HFFc6 (cell line): ENCODE measurements around the gene GRB2. TPM values are rescaled to one million over a fixed set of nuclear protein-coding genes. Genes with fewer than 3 reads are reported as not detected.

Experiments used
- DNase-seq: peaks from one replicate; pipeline ENCODE4 v3.0.0-alpha.2; 2018
- H3K27ac Mint-ChIP-seq: 2 replicates; pipeline ENCODE4 v1.8.0; 2020; ENCODE audit warnings: mild to moderate bottlenecking, mixed read lengths
- H3K27me3 Mint-ChIP-seq: 2 replicates; pipeline ENCODE4 v1.8.0; 2021; ENCODE audit warnings: mild to moderate bottlenecking, moderate library complexity, mixed read lengths; ENCODE audit not compliant: insufficient read depth
- H3K36me3 Mint-ChIP-seq: 2 replicates; pipeline ENCODE4 v1.8.0; 2021; ENCODE audit warnings: low read depth, mixed read lengths
- H3K4me1 Mint-ChIP-seq: 2 replicates; pipeline ENCODE4 v1.8.0; 2020; ENCODE audit warnings: low read depth, mixed read lengths
- H3K4me3 Mint-ChIP-seq: 2 replicates; pipeline ENCODE4 v1.8.0; 2020; ENCODE audit warnings: mild to moderate bottlenecking, moderate library complexity, mixed read lengths
- H3K9me3 Mint-ChIP-seq: 2 replicates; pipeline ENCODE4 v1.8.0; 2020; ENCODE audit warnings: mild to moderate bottlenecking, mixed read lengths
- total RNA-seq, 6 experiments: library from RNA; stranded (reverse); fragmentation: NEBNext Ultra II Directional; extraction: Animal tissue kit (Norgen Biotek cat#: 25700); gene quantifications; 2 replicates in 1 of 6; 3 replicates in 5 of 6; pipeline ENCODE4 v1.2.3, GENCODE V29; 2021
- TF ChIP-seq, protein P1 (sequence below): fragments of 200-600 bp; sonication (generic); IDR thresholded peaks from 2 replicates; pipeline ENCODE4 v1.5.0; 2021; ENCODE audit warnings: antibody characterized with exemption, mild to moderate bottlenecking

The GRB2 gene
- total RNA-seq, 6 experiments from 2014 or later: 104 to 138 (median 116) TPM

DNA sequence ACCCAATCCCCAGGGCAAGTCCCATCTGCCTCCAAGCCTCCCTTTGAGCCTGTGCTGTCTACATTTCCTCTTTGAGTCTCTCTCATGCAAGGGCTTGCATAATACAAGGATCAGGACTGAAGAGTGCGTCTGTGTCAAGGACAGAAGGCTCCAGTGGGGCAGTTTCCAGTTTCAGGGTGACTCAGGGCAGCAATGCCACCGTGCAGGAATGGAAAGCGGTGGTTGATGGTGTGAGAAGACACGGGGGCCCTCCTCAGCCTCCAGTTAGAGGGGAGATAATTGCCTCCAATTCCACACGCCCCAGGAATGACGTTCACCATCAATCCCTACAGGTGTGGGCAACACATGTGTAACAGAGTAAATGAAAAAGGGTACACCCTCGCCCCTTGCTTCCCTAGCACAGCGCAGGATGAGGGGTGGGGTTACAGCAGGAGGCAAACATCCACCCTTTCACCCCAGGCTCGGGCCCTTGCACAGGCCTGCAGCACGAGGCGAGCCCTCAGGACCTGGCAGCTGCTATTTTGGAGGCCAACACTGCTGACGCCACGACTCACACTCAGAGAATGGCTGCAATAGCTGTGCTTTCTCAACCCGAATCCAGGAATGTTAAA is 91.4 kb downstream of the GRB2 start:
- Mint-ChIP-seq H3K27ac (no peak overlapping the region; the same call in 1 of the 2 replicates), H3K36me3 (no peaks in the 10 kb centered on the region), H3K9me3 (no peaks in the 10 kb centered on the region), H3K27me3 (peaks cover 5% of the 10 kb centered on the region), H3K4me3 (no peak overlapping the region), H3K4me1 (no peaks in the 10 kb centered on the region)
- DNase-seq: no peak
- TF ChIP-seq, protein P1, sequence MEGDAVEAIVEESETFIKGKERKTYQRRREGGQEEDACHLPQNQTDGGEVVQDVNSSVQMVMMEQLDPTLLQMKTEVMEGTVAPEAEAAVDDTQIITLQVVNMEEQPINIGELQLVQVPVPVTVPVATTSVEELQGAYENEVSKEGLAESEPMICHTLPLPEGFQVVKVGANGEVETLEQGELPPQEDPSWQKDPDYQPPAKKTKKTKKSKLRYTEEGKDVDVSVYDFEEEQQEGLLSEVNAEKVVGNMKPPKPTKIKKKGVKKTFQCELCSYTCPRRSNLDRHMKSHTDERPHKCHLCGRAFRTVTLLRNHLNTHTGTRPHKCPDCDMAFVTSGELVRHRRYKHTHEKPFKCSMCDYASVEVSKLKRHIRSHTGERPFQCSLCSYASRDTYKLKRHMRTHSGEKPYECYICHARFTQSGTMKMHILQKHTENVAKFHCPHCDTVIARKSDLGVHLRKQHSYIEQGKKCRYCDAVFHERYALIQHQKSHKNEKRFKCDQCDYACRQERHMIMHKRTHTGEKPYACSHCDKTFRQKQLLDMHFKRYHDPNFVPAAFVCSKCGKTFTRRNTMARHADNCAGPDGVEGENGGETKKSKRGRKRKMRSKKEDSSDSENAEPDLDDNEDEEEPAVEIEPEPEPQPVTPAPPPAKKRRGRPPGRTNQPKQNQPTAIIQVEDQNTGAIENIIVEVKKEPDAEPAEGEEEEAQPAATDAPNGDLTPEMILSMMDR: no peak

DNA sequence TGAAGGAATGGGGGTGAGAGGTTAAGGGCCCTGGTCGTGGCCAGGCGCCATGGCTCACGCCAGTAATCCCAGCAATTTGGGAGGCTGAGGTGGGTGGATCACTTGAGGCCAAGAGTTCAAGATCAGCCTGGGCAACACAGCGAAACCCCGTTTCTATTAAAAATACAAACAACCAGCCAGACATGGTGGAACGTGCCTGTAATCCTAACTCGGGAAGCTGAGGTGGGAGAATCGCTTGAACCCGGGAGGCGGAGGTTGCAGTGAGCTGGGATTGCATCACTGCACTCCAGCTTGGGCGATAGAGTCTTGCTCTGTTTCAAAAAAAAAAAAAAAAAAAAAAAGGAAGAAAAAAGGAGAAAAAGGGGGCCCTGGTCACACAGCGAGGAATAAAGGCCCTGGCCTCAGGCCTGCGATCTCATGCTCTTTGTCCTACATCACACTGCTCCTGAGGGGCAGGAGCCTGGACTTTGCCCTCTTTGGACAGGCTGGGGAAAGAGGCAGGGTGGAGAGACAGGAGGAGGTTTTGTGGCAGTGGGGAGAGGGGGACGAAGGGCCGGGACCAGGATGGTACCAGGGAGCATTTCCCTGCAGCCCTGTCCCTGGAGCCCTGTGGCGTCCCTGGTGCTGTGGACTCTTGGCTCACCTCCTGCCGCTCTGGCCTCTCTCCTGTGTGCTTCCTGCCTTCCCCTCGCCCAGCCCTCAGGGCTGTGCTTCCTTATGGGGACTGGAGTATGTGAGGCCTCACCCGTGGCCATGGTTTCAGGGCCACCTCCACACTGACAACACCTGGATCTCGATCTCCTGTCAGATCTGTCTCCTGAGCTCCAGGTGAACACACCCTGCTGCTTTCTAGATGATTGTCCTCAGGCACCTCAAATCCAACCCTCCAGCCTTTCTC is 96.5 kb downstream of the GRB2 start:
- H3K4me1 Mint-ChIP-seq: no peaks in the 10 kb centered on the region
- no peak overlapping the region for H3K27ac Mint-ChIP-seq

DNA sequence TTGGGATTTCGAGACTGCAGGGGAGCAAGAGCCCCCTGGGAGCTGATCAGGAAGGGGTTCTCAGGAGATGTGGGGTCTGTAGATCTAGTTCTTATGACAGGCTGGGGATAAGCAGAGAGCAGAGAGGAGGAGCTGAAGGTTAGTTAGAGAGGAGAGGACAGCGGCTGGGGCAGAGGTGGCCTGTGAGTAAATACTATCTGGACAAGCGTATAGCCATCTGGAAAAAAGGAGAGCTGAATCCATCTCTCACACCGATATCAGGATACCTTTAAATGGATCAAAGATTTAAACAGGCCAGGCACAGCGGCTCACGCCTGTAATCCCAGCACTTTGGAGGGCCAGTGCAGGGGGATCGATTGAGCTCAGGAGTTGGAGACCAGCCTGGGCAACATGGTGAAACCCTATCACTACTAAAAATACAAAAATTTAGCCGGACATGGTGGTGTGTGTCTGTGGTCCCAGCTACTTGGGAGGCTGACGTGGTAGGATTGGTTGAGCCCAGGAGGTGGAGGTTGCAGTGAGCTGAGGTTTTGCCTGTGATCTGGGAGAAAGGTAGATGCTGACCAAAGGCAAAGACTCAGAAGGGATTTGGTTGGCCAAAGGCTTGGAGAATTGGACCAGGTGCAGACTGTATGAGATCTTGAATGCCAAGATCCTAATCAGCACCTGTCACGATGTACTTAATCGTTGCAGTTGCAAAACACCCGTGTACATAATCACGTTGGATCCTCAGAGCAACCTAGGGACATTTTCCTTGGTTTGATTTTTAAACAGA is 97.3 kb downstream of the GRB2 start:
- Mint-ChIP-seq H3K27me3 (peaks cover 3% of the 10 kb centered on the region), H3K27ac (no peak overlapping the region), H3K36me3 (no peaks in the 10 kb centered on the region), H3K4me3 (no peak overlapping the region), H3K4me1 (no peaks in the 10 kb centered on the region), H3K9me3 (no peaks in the 10 kb centered on the region)
- TF ChIP-seq, protein P1: no peak
- no peak for DNase-seq

More for the DNA sequence above, 96.5 kb downstream of the GRB2 start:
- no peaks in the 10 kb centered on the region for H3K9me3 Mint-ChIP-seq
- peaks cover 5% of the 10 kb centered on the region for H3K27me3 Mint-ChIP-seq
- no peaks in the 10 kb centered on the region for H3K36me3 Mint-ChIP-seq
- H3K4me3 Mint-ChIP-seq: no peak overlapping the region
- TF ChIP-seq, protein P1: no peak
- no peak for DNase-seq

DNA sequence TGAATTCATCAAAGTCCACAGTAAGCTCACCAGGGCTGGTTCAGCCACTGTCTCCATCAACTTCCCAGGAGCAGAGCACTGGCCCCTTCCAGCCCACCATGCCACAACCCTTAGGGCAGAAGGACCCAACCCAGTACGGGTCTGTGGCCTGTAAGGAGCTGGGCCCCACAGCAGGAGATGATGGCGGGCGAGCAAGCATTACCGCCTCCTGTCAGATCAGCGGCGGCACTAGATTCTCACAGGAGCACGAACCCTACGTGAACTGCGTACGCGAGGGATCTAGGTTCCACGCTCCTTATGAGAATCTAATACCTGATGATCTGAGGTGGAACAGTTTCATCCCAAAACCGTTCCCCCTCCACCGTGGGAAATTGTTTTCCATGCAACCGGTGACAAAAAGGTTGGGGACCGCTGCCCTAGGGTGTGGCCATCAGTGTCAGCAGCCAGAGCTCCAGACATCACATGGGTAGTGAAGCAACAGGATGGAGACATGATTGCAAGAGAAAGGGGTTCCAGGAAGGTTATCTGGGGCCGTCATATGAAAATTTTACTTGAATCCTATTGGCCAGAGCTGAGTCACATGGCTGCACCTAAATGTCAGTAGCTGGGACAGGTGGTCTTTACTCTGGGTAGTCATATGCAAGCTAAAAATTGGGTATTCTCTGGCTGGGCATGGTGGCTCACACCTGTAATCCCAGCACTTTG is 103.8 kb downstream of the GRB2 start:
- Mint-ChIP-seq H3K27ac (no peak overlapping the region), H3K4me1 (no peaks in the 10 kb centered on the region), H3K27me3 (no peaks in the 10 kb centered on the region; the same call in 1 of the 2 replicates), H3K36me3 (no peaks in the 10 kb centered on the region; the same call in 1 of the 2 replicates), H3K9me3 (no peaks in the 10 kb centered on the region), H3K4me3 (no peak overlapping the region)
- DNase-seq: no peak
- TF ChIP-seq, protein P1: no peak

DNA sequence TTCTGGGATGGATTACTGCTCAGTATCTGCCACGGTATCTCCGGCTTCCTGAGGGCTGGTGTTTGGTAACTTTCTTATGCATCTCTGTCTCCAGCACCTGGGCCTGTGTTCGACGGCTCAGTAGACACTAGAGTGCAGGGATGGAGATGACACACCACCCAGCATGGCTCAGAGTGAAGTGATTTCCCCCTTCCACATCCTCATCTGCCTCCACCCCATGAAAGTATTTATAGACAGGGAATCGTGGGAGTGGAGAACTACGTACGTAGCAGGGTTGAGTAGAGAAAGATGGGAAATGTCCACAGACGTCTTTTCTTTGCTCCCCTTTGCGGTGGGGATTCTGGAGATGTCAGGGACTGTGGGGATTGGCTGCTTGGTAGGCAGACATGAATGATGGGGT is 104.4 kb downstream of the GRB2 start:
- no peaks in the 10 kb centered on the region; the same call in 1 of the 2 replicates for H3K36me3 Mint-ChIP-seq
- DNase-seq: no peak
- no peak overlapping the region for H3K4me3 Mint-ChIP-seq
- no peaks in the 10 kb centered on the region; the same call in 1 of the 2 replicates for H3K27me3 Mint-ChIP-seq
- no peaks in the 10 kb centered on the region for H3K9me3 Mint-ChIP-seq
- TF ChIP-seq, protein P1: no peak
- no peaks in the 10 kb centered on the region for H3K4me1 Mint-ChIP-seq
- no peak overlapping the region for H3K27ac Mint-ChIP-seq
